ENCODE results near the gene WASHC2A.
"Not testable (repeated sequence)": the region's sequence is repeated elsewhere in the genome, so short reads cannot be mapped to it uniquely, and the experiment has no call there.

The WASHC2A gene

DNA sequence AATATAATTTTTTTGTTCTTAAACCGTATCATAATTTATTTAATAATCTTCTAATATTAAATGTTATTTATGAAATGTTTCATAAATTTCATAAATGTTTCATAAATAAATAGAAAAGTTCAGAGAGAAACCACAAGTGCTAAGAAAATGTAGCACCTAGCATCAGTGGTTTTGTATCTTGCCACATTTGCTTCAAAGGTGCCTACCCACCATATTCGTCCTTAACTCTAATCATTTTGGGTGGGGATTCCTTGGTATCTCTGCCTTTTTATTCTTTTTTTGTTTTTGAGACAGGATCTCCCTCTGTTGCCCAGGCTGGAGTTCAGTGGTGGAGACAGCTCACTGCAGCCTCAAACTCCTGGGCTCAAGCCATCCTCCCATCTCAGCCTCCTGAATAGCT, 7.4 kb downstream of the WASHC2A start:
- not testable (repeated sequence) for DNase-seq

DNA sequence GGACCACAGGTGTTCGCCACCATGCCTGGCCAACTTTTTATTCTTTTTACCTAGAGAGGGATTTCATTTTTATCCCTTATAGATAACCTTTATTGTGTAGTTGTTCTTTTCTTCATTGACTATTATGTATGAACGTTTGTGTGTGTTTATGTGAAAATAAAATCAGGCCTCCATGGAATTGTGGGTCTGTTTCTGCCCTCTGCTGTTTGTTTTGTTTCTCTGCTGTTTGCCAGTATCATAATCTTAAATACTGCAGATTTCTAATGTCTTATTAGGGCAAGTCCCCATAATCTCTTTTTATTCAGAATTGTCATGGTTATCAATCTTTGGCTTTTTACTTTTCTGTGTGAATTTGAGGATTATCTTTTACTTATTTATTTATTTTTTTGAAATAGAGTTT, 7.8 kb downstream of the WASHC2A start:
- not testable (repeated sequence) for DNase-seq

- not testable (repeated sequence) for DNase-seq
Measured at GRCh38 chr10:50091304-50091703, 23.6 kb downstream of the WASHC2A start.

- DNase-seq = not testable (repeated sequence)
Measured at GRCh38 chr10:50092928-50093327, 25.2 kb downstream of the WASHC2A start.

DNA sequence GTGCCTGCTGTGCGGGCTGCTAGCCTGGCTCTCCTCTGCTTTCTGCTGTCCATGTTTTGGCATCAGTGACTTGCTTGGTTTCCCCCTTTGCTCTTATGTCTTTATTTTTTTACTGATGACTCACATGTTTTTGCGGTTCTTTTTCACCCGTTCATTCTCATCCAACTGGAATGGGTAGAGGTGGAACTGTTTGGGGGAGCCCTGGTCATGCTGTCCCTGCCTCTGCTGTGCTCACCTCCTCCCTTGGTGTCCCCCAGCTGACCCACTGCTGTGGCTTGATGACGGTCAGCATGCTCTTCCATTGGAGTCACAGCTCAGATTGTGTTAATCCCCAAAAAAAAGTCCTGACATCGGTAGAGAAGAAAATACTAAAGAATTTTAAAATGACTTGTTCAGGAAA, 26.9 kb downstream of the WASHC2A start:
- not testable (repeated sequence) for DNase-seq

GRCh38 chr10:50095402-50095801, 27.6 kb downstream of the WASHC2A start:
- not testable (repeated sequence) for DNase-seq

DNA sequence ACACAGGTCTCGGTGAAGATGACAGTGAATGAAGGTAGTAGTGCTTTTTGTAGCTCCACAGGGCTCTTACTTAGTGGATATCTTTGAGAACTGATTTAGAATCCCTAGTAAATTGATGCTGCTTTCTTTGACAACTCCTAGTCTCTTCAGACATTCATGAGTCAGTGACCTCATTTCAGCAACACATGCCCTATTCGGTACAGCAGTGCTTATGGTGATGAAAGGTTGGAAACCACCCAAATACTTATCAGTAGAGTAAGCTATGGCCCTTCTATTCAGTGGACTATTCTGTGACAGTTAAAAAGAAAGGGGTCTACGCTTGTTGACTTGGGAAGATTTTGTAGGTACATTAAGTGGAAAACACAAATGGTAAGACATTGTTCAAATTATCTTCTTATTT, 29.0 kb downstream of the WASHC2A start:
- DNase-seq = not testable (repeated sequence)

DNA sequence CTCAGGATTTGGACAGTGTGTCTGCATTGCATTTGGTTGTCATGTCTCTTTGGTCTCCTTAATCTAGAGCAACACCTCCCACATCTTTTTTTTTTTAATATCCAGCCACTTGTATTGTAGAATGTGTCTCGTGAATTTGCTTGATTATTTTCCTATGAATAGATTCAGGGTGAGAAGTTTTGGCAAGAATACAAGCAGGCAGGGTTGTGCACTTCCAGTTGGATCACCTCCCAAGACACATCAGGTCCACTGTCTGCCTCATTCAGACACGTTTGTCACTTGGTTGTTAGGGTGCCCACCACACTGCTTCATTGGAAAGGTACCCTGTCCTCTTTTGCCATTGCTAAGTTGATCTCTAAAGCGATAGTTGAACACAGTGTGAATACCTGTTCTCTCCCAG, 30.9 kb downstream of the WASHC2A start:
- DNase-seq = not testable (repeated sequence)

DNA sequence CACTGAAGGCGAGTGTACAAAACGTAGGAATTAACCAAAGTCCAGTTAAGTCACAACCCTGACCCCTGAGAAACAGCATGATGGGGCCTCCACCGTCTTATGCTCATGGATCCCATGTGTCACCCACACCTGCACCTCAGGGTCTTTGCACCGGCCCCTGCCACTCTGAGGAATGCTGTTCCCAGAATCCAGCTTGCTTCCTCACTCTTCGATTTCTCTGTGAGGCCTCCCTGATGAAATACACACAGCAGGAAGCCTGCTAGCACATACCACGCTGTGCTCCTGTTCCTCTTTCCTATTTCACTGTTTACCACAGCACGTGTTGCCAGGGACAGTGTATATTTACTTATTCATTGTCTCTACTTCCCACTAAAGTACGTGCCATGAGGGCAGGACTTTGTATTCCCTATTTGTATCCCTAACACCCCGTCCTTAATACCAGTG, 33.4 kb downstream of the WASHC2A start:
- DNase-seq = not testable (repeated sequence)

DNA sequence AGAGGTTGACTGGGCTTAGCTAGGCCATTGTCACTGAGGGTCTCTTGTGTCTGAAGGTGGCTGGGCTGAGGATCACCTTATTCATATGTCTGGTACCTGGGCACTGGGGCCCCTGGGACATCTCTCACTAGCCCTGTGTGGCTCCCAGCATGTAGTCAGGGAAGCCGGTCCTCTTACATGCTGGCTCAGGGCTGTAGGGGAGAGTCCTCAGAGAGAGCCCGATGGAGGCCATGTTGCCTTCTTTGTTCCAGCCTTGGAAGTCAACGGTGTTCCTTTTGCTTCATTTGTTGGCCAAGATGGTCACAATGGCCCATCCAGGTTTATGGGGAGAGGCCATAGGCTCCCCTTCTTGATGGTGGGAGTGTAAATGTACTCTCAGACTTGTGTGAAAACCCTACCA, 34.0 kb downstream of the WASHC2A start:
- not testable (repeated sequence) for DNase-seq

- DNase-seq = not testable (repeated sequence)
Measured at GRCh38 chr10:50102267-50102666, 34.5 kb downstream of the WASHC2A start.

DNA sequence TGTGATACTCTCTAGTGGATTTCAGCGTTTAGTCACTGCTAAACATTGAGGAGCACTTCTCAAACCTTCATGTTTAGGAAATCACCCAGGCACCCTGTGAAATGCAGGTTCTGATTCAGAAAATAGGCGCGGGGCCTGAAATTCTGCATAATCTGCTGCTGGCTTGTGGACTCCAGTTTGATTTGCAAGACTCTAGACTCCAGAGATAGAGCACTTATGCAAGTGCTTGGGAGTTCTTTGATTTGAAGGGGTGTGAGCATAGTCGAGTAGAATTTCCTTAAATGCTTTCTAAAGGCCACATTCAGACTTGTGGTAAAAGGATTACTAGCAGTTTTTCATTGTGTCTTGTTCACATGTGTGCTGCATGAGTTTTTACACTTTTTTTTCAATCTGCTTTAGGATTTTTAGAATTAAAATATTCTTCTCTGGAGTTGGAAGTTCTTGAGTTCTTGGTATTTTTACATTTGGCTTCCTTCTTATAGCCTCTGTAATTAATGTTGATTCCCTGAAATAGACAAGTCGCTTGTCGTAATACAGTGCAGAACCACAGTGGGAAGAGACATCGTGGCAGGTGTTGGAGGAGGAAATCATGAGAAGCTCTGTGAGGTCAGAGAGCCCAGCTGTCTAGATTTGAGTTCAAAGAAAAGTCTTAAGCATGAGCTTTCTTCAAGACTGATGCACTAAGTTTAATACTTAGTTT, 41.4 kb downstream of the WASHC2A start:
- not testable (repeated sequence) for DNase-seq

GRCh38 chr10:50112419-50113112, 44.8 kb downstream of the WASHC2A start:
- DNase-seq = not testable (repeated sequence)

GRCh38 chr10:50126765-50127164, 59.0 kb downstream of the WASHC2A start:
- not testable (repeated sequence) for DNase-seq

- not testable (repeated sequence) for DNase-seq
Measured at GRCh38 chr10:50127770-50128292, 60.1 kb downstream of the WASHC2A start.

GRCh38 chr10:50131245-50131965, 63.7 kb downstream of the WASHC2A start:
- not testable (repeated sequence) for DNase-seq

GRCh38 chr10:50132322-50132721, 64.6 kb downstream of the WASHC2A start:
- not testable (repeated sequence) for DNase-seq

DNA sequence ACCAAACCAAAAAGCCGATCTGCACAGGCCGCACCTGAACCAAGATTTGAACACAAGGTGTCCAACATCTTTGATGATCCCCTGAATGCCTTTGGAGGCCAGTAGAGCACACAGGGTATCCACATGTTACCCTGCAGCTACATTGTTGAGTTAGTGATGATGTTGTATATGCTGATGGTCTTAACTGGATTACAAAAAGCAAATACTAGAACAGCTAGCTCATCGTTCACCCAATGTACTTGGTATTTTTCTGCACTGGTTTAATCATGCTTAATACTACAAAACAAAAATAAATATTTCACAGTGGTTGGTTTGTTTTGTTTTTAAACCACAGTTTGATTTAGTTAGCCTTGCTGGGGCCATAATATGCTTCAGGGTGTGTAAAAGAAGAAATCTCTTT, 65.1 kb downstream of the WASHC2A start:
- not testable (repeated sequence) for DNase-seq

DNA sequence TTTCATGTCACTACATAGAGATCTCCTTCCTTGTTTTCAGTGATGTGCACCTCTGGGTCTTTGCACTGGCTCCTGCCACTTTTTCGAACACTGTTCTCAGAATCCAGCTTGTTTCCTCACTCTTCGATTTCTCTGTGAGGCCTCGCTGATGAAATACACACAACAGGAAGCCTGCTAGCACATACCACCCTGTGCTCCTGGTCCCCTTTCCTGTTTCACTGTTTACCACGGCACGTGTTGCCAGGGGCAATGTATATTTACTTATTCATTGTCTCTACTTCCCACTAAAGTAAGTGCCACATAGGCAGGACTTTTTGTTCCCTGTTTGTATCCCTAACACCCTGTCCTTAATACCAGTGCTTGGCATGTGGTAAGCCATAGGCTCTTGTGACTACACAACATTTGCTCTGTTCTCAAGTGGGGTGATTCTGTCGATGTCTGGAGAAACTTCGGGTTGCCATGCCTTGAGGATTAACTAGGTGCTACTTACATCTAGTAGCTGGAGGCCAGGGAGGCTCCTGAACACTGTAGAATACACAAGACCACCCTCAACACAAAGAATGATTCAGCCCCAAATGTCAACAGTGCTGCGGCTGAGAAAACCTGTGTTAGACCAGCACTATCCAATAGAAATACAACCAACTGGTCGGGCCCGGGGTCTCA, 75.9 kb downstream of the WASHC2A start:
- not testable (repeated sequence) for DNase-seq

DNA sequence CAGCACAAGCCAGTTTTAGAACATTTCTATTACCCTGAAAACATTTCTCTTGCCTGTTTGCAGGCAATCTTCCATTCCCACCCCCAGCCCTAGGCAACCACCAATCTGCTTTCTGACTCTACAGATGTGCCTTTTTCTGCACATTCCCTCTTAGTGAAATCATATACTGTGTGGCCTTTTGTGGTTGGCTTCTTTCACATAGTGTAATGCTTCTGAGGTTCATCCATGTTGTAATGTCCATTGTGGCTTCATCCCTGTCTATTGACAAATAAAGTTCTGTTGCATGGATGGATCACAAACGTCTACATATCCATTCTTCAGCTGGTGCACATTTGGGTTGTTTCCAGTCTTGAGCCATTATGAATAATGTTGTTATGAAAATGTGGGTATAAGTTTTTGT, 77.8 kb downstream of the WASHC2A start:
- not testable (repeated sequence) for DNase-seq

DNA sequence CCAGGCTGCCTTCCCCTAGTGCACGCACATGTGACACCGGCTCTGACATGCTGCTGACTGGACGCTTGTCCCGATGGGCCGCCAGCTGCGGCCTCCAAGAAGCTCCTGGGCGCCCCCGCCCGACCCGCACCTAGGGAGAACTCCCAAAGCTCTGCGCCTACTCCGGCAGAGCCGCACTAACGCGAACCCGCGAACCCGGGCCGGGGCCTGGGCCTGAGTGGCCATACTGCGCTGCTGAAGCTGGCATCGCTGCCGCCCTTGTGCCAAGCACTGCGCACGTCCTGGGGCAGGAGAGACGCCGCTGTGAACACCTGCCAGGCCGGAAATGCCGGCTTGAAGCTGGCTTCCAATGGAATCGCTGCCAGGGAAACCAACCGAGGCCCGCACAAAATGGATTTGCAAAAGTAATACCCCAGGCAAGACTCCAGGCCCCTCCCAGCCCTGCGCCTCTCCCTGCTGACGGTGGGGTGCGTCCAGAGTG, 85.1 kb downstream of the WASHC2A start:
- DNase-seq = no peak

DNA sequence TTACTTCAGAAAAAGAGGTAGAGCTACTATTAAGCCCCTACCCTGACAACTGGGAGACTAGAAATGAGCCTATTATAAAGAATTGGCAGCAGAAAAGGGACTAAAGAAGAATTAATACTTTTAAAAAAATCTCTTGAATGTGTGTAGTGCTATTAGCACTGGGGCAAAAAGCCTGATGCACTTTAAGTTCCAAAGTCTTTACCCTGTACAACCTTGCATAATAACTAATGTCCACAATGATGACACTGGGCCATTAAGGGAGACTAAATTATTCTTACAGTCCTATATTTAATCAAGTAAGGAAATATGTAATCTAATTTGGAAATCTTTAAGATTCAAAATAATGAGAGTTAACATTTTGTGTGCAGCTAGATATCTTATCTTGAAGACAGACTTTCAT, 90.1 kb downstream of the WASHC2A start:
- not testable (repeated sequence) for DNase-seq

DNA sequence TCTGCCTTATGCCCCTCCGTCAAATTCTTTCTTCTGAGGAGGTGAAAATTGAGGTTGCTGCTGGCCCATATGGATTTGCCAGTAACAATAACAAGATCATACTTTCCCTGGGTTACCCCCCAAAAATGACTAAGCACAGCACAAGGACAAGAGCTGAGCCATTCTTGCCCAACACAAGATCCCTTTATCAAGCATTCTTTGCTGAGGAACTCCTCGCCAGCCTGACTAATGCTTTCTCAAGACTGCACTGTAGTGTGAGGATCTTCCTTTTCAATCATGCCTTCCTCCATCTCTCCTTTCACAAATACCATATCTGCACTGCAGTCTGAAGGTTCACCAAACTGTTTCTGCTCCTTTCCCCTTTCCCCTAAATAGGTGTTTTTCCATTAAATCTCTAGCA, 92.1 kb downstream of the WASHC2A start:
- DNase-seq = not testable (repeated sequence)

Measured in NCI-H1092 treated with DMSO at 0.1 percent for 48 hours (cell line).